T-cell (primary cell): ENCODE measurements around the gene KCTD16. TPM values are rescaled to one million over a fixed set of nuclear protein-coding genes. Genes with fewer than 3 reads are reported as not detected.

Experiments
- total RNA-seq, 35 experiments: library from RNA in 6 of 35; stranded (reverse) in 6 of 35; fragments of 120-200 nt in 1 of 35; gene quantifications; one replicate each; pipeline versions ENCODE4 v1.2.1 to v1.2.4 and lab custom pipeline; 2013 to 2026

KCTD16 gene
- total RNA-seq, 5 donors from 2014 or later (not counting 1 experiment from before 2014, with no cell fraction given): 0.03 to 0.20 (median 0.10) TPM; not detected in 1

Other genes starting within 250 kb of the KCTD16 start
- gene YIPF5, start 214 bp upstream of the KCTD16 start, total RNA-seq: 10 to 100 TPM; 32.8 to 47.1 (median 41.2) TPM